DOHH2 (cell line): Measurements from ENCODE around the gene CST6.

Experiments used
- CTCF ChIP-seq: fragments of 200-600 bp; sonication (generic); IDR thresholded peaks from one replicate; pipeline ENCODE4 v1.5.1; 2014; ENCODE audit warnings: antibody characterized with exemption, mild to moderate bottlenecking, low read depth, low read length; ENCODE audit not compliant: poor library complexity, severe bottlenecking
- EZH2phosphoT487 ChIP-seq: fragments of 200-600 bp; sonication (generic); IDR thresholded peaks from 2 replicates; pipeline ENCODE4 v1.6.1; 2017; ENCODE audit warnings: borderline replicate concordance, mild to moderate bottlenecking, antibody characterized with exemption, low read length, moderate library complexity, mixed read lengths

- no peak for TF ChIP-seq CTCF
- no peak for TF ChIP-seq EZH2phosphoT487
Observed at GRCh38 chr11:65983589-65983987, 28.2 kb upstream of the CST6 start.
